Esophagus mucosa (tissue), 1 donor: ENCODE results near the gene TAF1L. TPM values are rescaled to one million over a fixed set of nuclear protein-coding genes. Genes with fewer than 3 reads are reported as not detected.
"Not testable (repeated sequence)": the region's sequence is repeated elsewhere in the genome, so short reads cannot be mapped to it uniquely, and the experiment has no call there.

Experiments
- ATAC-seq: fragments of 200-7000 bp; cut with Tn5 transposase; one replicate; pipeline ENCODE4 v1.9.1; 2020
- total RNA-seq: library from RNA; stranded (reverse); gene quantifications from one replicate; pipeline ENCODE4 v1.2.4, GENCODE V29; 2023
- donor health status: DM: yes; HTN: yes; CAD: no.

TAF1L gene
- total RNA-seq: not detected

DNA sequence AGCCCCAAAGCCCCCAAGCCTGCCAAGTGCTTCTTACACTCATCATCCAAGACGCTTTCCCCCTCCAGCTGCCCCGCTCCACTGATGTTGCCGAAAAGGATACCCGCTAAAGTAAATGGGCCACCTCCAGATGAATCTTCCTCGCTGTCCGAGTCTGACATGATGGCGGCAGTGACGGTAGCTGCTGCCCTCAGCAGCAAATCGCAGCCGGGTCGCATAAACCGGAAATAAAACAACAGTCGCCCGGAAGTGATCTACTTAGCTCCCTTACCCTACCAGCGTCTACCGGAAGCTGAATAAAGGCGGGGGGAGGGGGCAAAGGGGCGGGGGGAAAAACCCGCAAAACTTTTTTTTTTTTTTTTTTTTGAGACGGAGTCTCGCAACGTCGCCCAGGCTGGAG, at the start of gene TAF1L:
TSS of gene TAF1L (minus strand) at position 308 of the 400 bp plus-strand sequence. CDS start at position 218, 90 bp downstream.
- ATAC-seq: no peak

GRCh38 chr9:32681751-32682150, 46.3 kb upstream of the TAF1L start:
- no peak for ATAC-seq

DNA sequence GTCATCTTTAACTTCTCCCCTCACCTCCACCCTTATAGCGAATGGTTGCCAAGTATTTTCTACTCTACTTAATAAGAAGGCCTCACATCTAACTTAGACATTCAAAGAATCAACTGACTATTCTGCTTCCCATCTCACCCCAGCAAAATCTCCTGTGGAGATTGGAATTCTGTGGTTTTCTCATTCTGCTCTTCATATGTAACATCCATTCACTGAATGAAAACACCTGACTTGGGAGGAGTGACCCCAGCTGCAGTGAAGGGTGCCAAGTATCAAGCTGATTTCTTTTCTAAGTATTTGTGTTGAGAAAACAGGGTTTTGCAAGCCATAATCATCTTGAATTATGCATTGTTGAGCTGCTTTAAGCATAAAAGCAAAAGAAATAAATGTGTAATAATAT, 42.5 kb upstream of the TAF1L start:
- no peak for ATAC-seq

GRCh38 chr9:32672469-32672868, 37.0 kb upstream of the TAF1L start:
- ATAC-seq: no peak

DNA sequence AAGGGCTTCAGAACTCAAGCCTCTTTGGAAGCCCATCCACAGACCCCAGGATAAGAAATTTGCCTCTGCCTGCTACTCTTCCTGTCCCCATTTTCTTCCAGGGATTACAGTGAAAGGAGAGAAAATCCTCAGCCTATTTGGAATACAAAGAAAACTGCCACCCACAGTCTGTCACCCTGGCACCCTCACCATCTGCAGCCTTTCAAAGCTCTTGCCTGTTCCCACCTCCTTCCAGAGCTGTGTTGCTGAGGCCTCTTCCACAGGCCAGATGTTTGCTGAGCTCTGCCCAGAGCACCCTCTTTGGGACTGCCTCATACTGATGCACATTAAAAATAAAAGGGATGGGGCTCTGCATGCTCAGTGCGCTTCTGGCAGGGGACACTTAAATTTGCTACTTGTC, 35.9 kb upstream of the TAF1L start:
- ATAC-seq: no peak

DNA sequence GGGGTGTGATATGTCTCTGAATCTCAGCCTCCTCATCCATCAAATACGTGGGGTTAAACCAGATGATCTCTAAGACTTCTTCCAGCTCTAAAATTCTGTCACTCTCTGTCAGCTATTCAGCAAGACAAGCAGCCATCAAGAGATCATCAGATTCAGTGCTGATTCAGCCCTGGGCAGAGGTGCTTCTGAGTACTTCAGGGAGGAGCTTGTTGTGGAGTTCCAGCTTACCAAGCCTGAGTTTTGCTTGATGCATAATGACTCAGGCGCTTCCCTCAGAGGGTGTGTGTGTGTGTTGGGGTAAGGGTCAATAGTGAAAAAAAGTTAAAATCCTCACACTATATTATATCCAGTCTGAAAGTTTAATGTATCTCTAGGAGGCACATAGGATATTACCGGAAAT, 29.6 kb upstream of the TAF1L start:
- peak; percentile 72 for ATAC-seq

DNA sequence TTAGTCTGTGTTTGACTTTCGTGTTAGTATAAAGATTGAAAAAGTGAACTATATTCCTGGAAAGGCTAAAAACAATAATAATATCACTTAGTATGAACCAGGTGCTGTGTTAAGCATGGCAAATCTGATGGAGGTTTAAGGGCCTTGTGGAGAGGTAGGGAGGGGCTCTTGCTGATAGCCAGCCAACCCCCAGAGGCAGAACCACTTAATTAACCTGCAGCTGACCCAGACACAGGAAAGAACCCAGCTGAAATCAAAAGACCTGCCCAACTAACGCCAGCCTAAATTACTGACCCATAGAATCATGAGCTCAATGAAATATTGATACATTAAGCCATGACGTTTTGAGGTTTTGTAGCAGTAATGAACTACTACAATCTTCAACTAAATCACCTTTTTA, 28.3 kb upstream of the TAF1L start:
- ATAC-seq: no peak

DNA sequence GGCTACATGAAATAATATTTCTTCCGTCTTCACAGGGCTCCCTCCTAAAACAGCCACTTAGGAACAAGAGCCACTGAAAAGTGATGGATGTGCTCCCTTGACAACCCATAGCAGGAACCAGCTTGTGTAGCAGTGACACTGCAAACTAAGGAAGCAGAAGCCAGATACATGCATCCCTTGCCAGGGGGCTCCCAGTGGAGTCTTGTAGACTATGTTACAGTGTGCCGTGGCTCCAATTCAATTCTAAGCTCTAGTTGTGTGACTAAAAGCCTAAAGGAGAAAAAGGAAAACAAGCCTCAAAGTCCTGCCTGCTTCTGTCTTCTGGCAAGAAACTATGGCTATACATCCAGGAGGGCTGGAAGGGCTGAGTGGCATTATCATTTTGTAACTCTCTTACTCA, 12.2 kb upstream of the TAF1L start:
- ATAC-seq: no peak

GRCh38 chr9:32644698-32645097, 9.2 kb upstream of the TAF1L start:
- peak; percentile 56 for ATAC-seq

DNA sequence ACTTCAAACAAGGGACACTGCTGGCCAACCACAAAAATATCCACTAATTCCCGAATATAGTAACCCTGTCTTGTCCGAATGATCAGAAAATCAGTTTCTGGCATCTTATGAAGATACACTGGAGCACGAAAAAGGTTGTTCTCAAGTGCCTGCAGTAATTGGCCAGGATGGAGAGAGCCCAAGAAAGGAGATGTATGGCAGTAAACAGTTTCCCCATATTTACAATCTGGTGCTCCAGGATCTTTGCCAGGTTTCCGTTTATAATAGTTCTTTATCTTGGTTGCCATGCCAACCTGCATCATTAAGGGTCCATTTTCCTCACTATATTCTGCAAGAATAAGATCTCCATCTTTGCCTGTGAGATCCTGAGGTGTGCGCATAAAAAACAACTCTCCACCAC, 2.3 kb downstream of the TAF1L start:
- ATAC-seq: not testable (repeated sequence)

- no peak for ATAC-seq
Observed at GRCh38 chr9:32631991-32632390, 3.5 kb downstream of the TAF1L start.

DNA sequence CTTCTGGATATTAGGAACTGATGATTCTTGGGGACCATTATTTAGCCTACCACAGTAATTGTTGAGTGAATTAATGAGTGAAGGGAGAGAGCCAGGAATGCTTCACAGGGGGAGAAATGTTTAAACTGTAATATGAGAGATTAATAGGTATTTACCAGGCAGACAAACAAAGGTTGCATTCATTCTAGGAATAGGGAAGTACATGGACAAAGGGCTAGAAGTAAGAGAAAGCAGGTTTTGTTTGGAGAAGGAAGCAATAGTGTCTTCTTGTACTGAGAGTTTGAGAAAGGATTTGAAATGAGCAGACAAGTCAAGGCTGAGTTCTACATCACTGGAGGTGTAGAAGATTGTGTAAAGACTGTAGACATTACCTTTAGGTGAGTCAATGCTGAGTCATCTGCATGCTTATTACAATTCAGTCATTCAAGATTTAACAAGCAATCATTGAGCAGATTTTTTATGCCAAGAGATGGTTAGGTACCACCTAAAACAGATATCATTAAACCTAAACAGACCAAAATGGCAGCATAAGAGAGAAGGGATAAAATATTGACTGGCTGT, 8.0 kb downstream of the TAF1L start:
- peak; percentile 98 for ATAC-seq

GRCh38 chr9:32625320-32625719, 10.1 kb downstream of the TAF1L start:
- ATAC-seq: no peak

DNA sequence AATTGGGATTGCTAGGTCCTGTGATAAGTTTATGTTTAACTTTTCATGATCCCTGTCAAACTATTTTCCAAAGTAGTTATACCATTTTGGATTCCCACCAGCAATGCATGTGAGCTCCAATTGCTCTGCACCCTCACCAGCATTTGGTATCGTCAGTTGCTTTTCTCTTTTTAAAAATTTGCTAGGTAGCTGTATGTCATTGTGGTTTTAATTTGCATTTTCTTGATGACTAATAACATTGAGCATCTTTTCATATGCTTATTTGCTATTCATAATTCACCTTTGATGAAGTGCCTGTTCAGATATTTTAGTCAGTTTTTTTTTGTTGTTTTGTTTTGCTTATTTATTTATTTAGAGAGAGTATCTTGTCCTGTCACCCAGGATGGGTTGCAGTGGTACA, 12.5 kb downstream of the TAF1L start:
- no peak for ATAC-seq

- no peak for ATAC-seq
Observed at GRCh38 chr9:32618261-32618660, 17.2 kb downstream of the TAF1L start.

DNA sequence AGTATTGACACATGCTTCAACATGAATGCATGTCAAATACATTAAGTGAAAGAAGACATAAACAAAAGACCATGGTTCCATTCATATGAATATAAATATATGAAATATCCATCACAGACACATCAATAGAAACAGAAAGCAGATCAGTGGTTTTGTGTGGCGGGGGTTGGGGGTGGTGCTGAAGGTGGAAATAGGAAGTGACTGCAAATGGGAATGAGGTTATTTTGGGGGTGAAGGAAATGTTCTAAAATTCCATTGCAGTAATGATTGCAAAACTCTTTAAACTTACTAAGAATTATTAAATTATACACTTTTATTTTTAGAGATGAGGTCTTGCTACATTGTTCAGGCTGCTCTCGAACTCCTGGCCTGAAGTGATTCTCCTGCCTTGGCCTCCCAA, 28.7 kb downstream of the TAF1L start:
- ATAC-seq: no peak

DNA sequence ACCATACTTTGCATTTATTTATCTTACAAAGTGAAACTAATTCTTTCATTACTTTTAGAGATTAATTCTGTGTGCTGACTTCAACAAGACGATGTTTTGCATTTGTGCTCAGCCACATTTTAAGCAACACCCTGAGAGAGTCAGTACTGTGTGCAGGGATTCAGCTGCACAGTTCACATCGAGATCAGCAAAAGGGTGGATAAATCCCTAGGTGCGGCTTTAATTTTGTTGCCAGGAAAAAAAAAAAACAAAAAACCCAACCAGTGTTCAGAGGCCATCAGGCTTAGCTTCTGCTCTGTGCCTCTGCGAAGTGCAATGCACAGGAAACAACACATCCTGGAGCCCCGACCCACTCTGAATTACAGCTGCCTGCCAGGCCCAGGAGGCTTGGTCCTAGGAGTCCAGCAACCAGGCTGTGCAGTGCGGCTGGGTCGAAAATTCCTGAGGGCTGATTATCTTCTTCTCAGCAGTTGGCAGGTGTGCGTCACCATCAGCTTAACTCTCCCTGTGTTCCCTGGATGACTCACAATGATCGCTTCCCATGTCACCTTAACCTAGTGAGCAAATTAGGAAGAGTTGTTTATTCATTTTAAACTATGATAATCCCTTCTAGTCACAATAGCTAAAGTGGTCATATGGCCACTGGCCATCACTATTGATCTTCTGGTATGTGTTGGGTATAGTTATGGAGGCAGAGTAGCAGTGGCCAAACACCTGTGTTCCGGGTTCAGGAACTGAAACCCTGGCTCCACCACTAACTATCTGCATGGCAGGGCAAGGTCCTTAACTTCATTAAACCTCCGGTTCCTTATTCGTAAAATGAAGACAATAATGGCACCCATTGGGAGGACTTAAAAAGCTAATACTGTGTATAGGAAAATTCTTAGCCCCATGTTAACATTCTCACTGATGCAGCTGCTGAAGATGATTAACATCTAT, 31.3 kb downstream of the TAF1L start:
- ATAC-seq: peak; percentile 98

GRCh38 chr9:32599021-32599420, 36.4 kb downstream of the TAF1L start:
- ATAC-seq: not testable (repeated sequence)

- no peak for ATAC-seq
Observed at GRCh38 chr9:32596936-32597335, 38.5 kb downstream of the TAF1L start.

- no peak for ATAC-seq
Observed at GRCh38 chr9:32596096-32596865, 39.2 kb downstream of the TAF1L start.

DNA sequence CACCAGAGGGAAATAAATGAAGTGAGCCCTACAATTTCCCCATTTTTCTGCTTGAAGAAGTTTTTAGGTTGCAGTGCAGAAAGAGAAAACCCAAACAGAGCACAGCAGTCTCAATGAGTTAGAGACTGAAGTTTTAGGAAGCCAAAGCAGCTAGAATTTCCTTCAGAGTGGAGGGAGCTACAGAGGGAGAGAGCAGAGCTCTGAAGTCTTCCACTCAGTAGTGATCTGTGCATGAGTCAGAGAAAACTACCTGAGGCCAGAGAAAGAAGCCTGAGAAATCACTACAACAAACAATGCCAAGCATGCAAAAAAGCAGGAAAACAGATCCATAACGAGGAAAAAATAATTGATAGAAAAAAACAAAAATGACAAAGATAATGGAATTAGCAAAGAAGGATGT, 44.6 kb downstream of the TAF1L start:
- ATAC-seq: peak; percentile 56

GRCh38 chr9:32590476-32590875, 45.0 kb downstream of the TAF1L start:
- no peak for ATAC-seq

DNA sequence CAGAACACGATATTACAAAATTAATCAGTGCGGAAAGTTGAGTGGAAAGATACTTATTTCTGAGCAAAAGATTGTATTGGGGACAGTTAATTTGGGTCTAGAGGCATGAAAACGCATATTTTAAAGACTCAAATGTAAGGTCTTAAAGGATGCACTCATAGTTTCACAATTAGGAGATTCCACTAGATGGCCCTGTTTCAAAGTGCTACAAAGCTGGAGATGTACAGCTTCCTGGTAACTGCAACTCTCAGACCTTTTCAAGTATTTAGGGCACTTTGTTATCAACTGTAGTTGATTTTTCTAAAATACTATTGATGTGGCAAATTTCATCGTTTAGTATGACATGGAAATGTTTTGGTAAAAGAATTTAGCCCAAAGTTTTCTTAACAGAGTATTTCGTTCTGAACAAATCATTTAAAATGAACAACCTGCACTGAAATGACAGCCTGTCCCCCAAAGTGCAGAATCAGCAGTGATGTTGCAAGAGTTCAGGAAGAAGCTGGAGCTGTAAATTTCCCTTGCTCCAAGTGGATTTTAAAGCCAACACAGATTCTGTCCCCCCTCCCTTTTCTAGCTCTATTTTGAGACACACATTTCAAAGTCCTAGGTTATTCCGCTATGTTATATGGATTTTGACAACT, 46.3 kb downstream of the TAF1L start:
- ATAC-seq: peak; percentile 64
